Right ventricle myocardium inferior (tissue), 1 donor: ENCODE measurements around the gene PER3. TPM values are rescaled to one million over a fixed set of nuclear protein-coding genes. Genes with fewer than 3 reads are reported as not detected.

ENCODE experiments used
- ATAC-seq: fragments of 200-7000 bp; cut with Tn5 transposase; one replicate; pipeline ENCODE4 v1.9.1; 2020; ENCODE audit warnings: mild to moderate bottlenecking, moderate library complexity
- DNase-seq: peaks from one replicate; pipeline ENCODE4 v3.0.0; 2021; ENCODE audit errors: missing footprints
- intact Hi-C: fragments of 100-400 bp; cut with DNase I; formaldehyde crosslinking; loops from one replicate; pipeline ENCODE4 v1.11.0; 2022
- long read RNA-seq: library from polyadenylated mRNA; unstranded; transcript quantifications from one replicate; pipeline ENCODE4 v2.0.0, GENCODE V29; 2021
- total RNA-seq: library from RNA; stranded (reverse); fragmentation: NEBNext Ultra II Directional; extraction: Animal tissue kit (Norgen Biotek cat#: 25700); gene quantifications from one replicate; pipeline ENCODE4 v1.2.1, GENCODE V29; 2021
- donor health status: DM: no; HTN: yes; CAD: no; lungs with severe emphysema.

PER3 gene
- total RNA-seq: 15.4 TPM
- long read RNA-seq, partial matches to known transcripts: 1 of 3 reads
- long read RNA-seq, other reads (novel, unspliced or antisense): 2 of 3 reads

DNA sequence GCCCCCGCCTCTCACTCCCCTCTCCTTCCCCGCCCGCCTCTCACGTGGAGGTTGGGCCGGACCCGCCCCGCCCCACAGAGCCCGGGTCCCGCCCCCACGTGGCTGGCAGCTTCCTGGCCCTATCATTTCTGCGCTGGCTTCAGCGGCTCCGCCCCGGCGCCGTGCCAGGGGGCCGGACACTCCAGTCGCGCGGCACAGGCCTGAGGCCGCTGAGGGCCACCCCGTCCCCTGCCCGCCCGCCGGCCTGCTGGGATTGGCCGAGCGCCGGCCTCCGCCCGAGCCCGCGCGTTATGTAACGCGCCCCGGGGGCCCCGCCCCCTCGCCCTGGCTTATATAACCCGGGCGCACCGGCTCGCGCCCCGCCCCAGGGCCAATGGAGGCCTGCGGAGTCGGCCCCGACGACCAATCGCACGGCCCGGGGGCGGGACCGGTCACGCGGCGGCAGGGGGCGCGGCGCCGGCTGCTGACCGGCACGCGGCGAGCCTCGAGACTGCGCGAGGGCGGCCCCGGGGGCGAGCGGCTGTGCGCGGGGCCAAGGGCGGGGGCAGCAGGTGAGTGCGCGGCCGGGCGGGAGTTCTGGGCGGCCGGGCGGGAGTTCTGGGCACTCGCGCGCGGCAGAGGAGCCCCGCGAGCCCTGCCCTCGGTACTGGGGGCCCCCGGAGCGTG lies at the start of gene PER3:
Gene PER3 (plus strand): TSS at position 466 of the 666 bp plus-strand sequence. CDS start 587 bp downstream, outside the sequence.
- ATAC-seq: peak; percentile 97
- peak; percentile 99 for DNase-seq
- intact Hi-C loops: no loop called here

DNA sequence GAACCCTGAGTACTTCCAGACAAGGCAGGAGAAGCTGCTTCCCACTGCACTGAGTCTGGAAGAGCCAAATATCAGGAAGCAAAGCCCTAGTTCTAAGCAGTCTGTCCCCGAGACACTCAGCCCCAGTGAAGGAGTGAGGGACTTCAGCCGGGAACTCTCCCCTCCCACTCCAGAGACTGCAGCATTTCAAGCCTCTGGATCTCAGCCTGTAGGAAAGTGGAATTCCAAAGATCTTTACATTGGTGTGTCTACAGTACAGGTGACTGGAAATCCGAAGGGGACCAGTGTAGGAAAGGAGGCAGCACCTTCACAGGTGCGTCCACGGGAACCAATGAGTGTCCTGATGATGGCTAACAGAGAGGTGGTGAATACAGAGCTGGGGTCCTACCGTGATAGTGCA lies 46.0 kb upstream of the PER3 start:
- no peak for ATAC-seq
- intact Hi-C loops: no loop called here
- DNase-seq: no peak

GRCh38 chr1:7743346-7743745 lies 40.7 kb upstream of the PER3 start:
- no peak for ATAC-seq
- DNase-seq: no peak
- intact Hi-C loops: no loop called here

DNA sequence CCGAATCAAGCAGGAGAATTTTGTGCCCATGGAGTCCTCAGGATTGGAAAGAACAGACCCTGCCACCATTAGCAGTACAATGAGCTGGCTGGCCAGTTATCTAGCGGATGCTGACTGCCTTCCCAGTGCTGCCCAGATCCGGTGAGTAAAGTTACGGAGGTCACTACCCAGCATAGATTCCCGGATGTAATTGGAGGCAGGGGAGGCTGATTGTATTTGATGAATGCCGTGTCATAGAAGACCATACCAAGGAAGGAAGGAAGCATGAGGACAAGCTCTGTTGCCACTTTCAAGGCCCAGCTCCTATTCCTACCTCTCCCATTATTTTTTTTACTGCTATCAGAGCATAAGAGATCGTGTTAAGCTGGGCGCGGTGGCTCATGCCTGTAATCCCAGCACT lies 39.2 kb upstream of the PER3 start:
- DNase-seq (no peak), ATAC-seq (no peak)
- intact Hi-C loops: no loop called here

DNA sequence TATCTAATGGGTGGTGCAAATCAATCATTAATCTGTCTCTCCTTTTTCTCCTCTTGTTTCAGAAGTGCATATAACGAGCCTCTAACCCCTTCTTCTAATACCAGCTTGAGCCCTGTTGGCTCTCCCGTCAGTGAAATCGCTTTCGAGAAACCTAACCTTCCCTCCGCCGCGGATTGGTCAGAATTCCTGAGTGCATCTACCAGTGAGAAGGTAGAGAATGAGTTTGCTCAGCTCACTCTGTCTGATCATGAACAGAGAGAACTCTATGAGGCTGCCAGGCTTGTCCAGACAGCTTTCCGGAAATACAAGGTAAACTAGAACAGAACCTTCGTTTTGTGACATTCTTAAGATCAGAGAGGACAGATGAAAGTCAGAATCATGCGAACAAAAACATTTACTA lies 38.3 kb upstream of the PER3 start:
- intact Hi-C loops: no loop called here
- DNase-seq: no peak
- no peak for ATAC-seq

DNA sequence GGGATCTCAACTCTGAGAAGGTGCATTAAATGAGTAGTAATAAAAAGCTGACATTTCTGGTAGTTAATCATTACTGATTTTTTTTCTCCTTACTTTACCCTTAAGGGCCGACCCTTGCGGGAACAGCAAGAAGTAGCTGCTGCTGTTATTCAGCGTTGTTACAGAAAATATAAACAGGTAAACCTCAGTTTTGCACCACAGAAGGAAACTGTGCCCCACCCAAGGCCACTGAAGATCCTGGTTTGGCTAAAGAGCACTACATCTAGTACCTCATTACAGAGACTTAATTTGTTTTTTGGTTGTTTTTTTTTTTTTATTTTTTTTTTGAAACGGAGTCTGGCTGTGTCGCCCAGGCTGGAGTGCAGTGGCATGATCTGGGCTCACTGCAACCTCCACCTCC lies 36.5 kb upstream of the PER3 start:
- DNase-seq (no peak), ATAC-seq (no peak)
- intact Hi-C loops: no loop called here

- ATAC-seq (no peak), DNase-seq (no peak)
- intact Hi-C loops: no loop called here
Measured at GRCh38 chr1:7749126-7749525, 35.0 kb upstream of the PER3 start.

GRCh38 chr1:7751174-7751573 lies 32.9 kb upstream of the PER3 start:
- DNase-seq: no peak
- ATAC-seq: no peak
- intact Hi-C loops: no loop called here

- intact Hi-C loops: loop anchor here (1.0 kb wide), 1 partner anchor 85 kb away; no protein-coding TSS in a partner anchor
- ATAC-seq (peak; percentile 60), DNase-seq (no peak)
Measured at GRCh38 chr1:7752512-7753417, 31.3 kb upstream of the PER3 start.

GRCh38 chr1:7753641-7754040 lies 30.4 kb upstream of the PER3 start:
- DNase-seq (no peak), ATAC-seq (no peak)
- intact Hi-C loops: no loop called here

GRCh38 chr1:7754234-7754633 lies 29.9 kb upstream of the PER3 start:
- DNase-seq (no peak), ATAC-seq (no peak)
- intact Hi-C loops: no loop called here

- ATAC-seq (no peak), DNase-seq (no peak)
- intact Hi-C loops: no loop called here
Measured at GRCh38 chr1:7755448-7755847, 28.6 kb upstream of the PER3 start.

- no peak for ATAC-seq
- no peak for DNase-seq
- intact Hi-C loops: no loop called here
Measured at GRCh38 chr1:7760245-7760644, 23.8 kb upstream of the PER3 start.

DNA sequence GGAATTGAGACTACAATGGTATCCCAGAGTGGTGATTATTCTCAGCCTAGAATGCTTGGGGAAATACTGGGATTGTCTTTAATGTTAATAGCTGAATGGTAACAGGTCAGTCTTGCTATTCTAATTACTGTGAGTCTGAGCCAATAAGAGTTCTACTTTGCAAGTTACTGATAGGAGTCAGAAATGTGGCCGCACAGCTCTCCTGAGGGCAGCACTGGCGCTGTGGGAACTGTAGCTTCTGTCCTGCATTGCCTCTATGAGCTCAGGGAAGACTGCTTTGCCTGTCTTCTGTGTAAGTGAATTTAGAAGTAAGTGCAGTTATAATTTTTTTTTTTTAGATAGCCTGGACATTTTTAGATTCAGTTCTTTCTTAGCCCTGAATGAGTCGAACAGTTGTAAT lies 23.0 kb upstream of the PER3 start:
- DNase-seq: no peak
- ATAC-seq: no peak
- intact Hi-C loops: no loop called here

GRCh38 chr1:7767176-7767575 lies 16.9 kb upstream of the PER3 start:
- DNase-seq (no peak), ATAC-seq (no peak)
- intact Hi-C loops: no loop called here

DNA sequence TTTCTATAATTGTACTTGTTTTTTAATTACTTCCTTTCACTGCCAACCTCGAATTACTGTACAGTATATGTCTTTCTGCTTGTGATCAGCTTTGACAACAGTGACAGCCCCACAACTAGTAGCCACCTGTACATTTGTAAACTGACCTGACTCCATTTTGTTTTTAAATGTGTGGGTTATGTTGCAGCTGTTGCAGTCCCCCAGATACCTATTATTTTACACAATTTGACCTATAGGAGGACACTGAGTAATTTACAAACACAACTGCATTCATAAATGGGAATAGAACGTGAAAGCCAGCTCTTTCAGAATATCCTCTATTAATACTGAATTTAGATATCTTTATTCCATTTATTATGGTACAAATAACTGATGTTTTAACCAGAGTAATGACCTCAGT lies 15.5 kb upstream of the PER3 start:
- intact Hi-C loops: no loop called here
- ATAC-seq: no peak
- no peak for DNase-seq

DNA sequence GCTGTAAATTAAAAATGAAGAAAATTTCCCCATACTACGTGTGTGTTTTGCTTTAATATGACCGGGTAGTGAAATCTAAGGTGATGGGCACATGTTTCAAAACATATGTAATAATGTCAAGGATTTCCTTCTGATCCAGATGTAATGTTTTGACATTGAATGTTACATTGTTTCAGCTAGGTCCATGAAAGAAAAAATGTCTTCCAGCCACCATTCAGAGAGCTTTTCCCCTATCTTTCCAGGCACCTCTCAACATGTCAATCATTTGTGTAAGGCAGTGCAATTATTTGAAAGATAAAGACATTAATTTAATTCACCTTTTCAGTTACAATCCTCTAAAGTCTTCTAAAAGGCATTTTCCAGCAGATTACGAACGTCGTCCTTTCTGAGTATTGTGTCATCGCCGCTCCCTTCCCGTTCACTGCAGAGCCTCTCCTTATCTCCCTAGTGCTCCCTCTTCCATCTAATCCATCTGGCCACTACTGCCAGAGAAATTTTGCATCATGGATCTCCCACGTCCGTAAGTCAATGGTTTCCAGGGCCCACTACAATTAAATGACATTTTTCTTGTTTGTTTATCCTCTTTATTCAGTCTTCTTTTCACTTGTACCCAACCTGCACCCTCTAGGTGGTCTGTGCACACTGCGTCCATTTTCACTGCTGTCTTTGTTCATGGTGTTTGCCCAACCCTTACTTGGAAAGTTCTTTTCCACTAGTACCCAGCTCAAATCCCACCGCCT lies 14.2 kb upstream of the PER3 start:
- ATAC-seq: no peak
- no peak for DNase-seq
- intact Hi-C loops: no loop called here

DNA sequence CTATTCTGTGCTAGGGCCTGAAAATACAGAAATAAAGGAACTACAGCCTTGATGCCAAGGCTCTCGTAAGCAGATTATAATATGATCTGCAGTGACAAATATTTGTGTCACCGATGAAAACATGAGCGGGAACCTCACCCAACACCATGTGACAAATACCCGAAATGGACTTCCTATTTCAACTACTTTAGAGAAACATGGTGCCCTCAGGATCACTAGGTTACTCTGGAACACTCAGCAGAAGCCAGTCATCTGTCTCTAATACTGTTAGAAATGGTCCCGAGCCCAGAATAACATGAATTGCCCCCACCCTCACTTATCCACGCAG lies 13.5 kb upstream of the PER3 start:
- DNase-seq (no peak), ATAC-seq (peak; percentile 29)
- intact Hi-C loops: no loop called here

- ATAC-seq (peak; percentile 98), DNase-seq (peak; percentile 95)
- intact Hi-C loops: no loop called here
Measured at GRCh38 chr1:7770997-7771822, 12.9 kb upstream of the PER3 start, which contains the start of gene VAMP3. Gene VAMP3, plus strand, starts transcription at chr1:7771296. Its CDS starts 88 bp downstream, at chr1:7771384.
